T-helper 17 cell (primary cell): Measurements from ENCODE around the gene MCF2L2. TPM values are rescaled to one million over a fixed set of nuclear protein-coding genes. Genes with fewer than 3 reads are reported as not detected.

Experiments used
- ATAC-seq: fragments of 150-1000 bp; cut with Tn5 transposase; 2 replicates; pipeline ENCODE4 v1.10.0; 2021; ENCODE audit warnings: mild to moderate bottlenecking, moderate library complexity
- DNase-seq, 3 donors: peaks; one replicate each; pipeline versions ENCODE4 v3.0.0 to v3.0.0-alpha.2; 2020 to 2021
- H3K9me3 ChIP-seq: one replicate; pipeline ENCODE4 v1.7.0; 2013; ENCODE audit warnings: low read length, mild to moderate bottlenecking; ENCODE audit not compliant: control insufficient read depth, poor library complexity, severe bottlenecking
- H3K27ac Mint-ChIP-seq: one replicate; pipeline ENCODE4 v1.8.0; 2022; ENCODE audit warnings: mild to moderate bottlenecking, moderate library complexity, mixed read lengths
- H3K27me3 Mint-ChIP-seq: one replicate; pipeline ENCODE4 v1.8.0; 2022; ENCODE audit warnings: mixed read lengths
- H3K36me3 Mint-ChIP-seq: one replicate; pipeline ENCODE4 v1.8.0; 2022; ENCODE audit warnings: low read depth, mixed read lengths
- H3K4me1 Mint-ChIP-seq: one replicate; pipeline ENCODE4 v1.8.0; 2022; ENCODE audit warnings: mild to moderate bottlenecking, mixed read lengths
- H3K4me3 Mint-ChIP-seq: one replicate; pipeline ENCODE4 v1.8.0; 2022; ENCODE audit warnings: mild to moderate bottlenecking, moderate library complexity, mixed read lengths
- total RNA-seq, 4 donors: library from RNA in 2 of 4; stranded (reverse) in 2 of 4; gene quantifications; one replicate each; pipeline ENCODE4 v1.2.3 and lab custom pipeline; 2022 to 2026

The MCF2L2 gene
- total RNA-seq, 2 donors from 2014 or later: 25.7 to 27.2 TPM

DNA sequence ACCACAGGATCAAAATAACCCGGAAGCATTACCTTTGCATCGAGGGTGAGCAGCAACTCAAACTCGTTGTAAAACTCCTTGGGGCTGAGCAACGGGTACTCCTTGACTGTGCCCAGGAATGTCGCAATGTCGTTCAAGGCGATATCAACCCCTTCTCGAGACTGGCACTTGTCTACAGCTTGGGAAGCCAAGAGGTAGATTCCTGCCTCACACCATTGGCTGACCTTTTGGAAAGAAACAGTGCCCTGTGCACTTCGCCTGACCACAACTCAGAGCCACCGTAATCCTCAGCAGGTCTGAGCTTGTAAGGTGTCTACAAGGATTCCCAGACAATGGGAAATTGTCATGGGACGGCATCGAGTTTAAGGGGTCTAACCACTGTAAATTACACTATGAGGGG is 131.5 kb downstream of the MCF2L2 start:
- peaks cover 6% of the 10 kb centered on the region for H3K4me1 Mint-ChIP-seq
- no peak for DNase-seq
- no peak overlapping the region for H3K27ac Mint-ChIP-seq
- no peaks in the 10 kb centered on the region for H3K9me3 ChIP-seq
- H3K4me3 Mint-ChIP-seq: no peak overlapping the region
- ATAC-seq: no peak
- H3K36me3 Mint-ChIP-seq: peaks cover 10% of the 10 kb centered on the region
- no peaks in the 10 kb centered on the region for H3K27me3 Mint-ChIP-seq

DNA sequence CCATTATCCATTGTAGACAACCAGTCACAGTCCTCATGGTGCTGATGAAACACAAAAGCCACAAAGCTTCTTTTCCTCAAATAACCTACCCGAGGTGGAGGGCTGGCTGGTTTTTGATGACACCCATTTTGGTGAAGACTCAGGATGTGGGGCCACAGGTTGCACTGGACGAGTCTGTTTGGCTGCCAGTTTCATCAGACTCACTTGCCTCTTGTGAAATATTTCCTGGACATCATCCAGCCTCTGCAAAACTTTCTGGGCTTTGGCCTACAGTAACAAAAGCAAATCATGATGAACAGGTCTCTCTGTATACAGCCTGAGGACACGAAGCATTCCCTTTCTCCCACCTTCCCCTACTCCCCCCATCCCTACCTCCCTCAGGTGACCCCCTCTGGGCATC is 133.2 kb downstream of the MCF2L2 start:
- Mint-ChIP-seq H3K4me1 (peaks cover 3% of the 10 kb centered on the region), H3K4me3 (no peak overlapping the region), H3K27ac (peak overlapping the region; percentile 56), H3K27me3 (no peaks in the 10 kb centered on the region), H3K36me3 (peaks cover 13% of the 10 kb centered on the region)
- DNase-seq: no peak
- no peaks in the 10 kb centered on the region for H3K9me3 ChIP-seq
- ATAC-seq: no peak

DNA sequence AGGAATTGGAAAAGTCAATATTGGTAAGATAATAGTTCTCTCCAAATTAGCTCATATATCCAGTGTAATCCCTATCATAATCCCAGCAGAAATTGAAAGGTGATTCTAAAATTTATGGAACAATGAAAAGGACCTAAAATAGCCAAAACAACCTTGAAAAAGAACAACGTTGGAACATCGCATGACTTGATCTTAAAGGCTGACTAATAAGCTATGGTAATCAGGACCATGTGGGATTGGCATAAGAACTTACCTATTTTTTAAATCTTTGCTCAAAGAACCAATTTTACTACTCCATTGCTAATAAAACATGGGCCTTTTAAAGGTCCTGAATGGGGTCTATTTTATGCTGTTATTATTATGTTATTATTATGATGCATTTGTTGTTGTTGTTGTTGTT is 134.5 kb downstream of the MCF2L2 start:
- H3K27ac Mint-ChIP-seq: no peak overlapping the region
- ATAC-seq: no peak

DNA sequence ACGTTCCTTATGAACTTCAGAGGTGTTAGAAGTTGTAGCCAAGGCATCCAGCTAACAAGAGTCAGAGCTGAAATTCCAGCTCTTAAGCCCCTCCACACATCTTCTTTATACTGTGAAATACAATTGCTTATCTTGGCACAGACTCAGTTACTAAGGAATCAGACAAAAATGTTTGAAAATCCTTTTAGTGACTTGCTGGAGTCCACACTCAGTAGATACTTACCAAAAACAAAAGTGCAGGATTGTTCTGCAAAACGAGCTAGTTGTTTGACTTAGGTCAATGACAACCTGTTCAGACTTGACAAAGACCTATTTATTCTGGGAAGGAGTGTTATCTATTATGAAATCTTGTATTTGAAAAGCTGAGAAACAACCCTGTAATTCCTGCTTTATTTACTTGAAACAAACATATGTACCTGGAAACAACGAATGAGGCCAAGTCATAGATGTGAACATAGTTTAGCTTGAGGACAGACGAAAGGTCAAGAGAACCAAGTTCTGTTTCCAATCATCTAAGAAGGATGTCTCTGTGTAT is 136.9 kb downstream of the MCF2L2 start:
- no peaks in the 10 kb centered on the region for H3K9me3 ChIP-seq
- DNase-seq (no peak), ATAC-seq (no peak)
- H3K27me3 Mint-ChIP-seq: no peaks in the 10 kb centered on the region
- peaks cover 11% of the 10 kb centered on the region for H3K36me3 Mint-ChIP-seq
- H3K27ac Mint-ChIP-seq: peak overlapping the region; percentile 85
- no peak overlapping the region for H3K4me3 Mint-ChIP-seq
- peaks cover 10% of the 10 kb centered on the region for H3K4me1 Mint-ChIP-seq

More for the DNA sequence above, 134.5 kb downstream of the MCF2L2 start:
- DNase-seq: no peak
- H3K9me3 ChIP-seq: no peaks in the 10 kb centered on the region
- H3K36me3 Mint-ChIP-seq: peaks cover 13% of the 10 kb centered on the region
- H3K4me1 Mint-ChIP-seq: peaks cover 3% of the 10 kb centered on the region
- no peaks in the 10 kb centered on the region for H3K27me3 Mint-ChIP-seq
- no peak overlapping the region for H3K4me3 Mint-ChIP-seq

DNA sequence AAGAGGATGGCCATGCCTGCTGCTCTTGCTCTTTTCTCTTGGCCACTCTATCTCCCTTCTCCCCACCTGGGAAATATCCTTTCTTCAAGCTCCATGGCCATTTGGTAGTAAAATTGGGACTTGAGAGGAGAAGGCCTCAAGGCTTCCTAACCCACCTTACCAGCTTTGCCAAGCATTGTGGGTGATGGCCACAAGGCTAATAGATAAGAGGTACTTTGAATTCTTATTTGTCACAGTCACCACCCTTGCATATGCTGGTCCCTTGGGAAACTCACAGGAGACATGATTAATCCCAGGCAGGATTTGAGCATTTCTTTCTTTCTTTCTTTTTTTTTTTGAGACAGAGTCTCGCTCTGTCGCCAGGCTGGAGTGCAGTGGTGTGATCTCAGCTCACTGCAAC is 138.2 kb downstream of the MCF2L2 start:
- ATAC-seq (no peak), DNase-seq (no peak)
- Mint-ChIP-seq H3K4me3 (no peak overlapping the region), H3K27ac (peak overlapping the region; percentile 85), H3K4me1 (peaks cover 17% of the 10 kb centered on the region), H3K36me3 (peaks cover 5% of the 10 kb centered on the region), H3K27me3 (no peaks in the 10 kb centered on the region)
- no peaks in the 10 kb centered on the region for H3K9me3 ChIP-seq

DNA sequence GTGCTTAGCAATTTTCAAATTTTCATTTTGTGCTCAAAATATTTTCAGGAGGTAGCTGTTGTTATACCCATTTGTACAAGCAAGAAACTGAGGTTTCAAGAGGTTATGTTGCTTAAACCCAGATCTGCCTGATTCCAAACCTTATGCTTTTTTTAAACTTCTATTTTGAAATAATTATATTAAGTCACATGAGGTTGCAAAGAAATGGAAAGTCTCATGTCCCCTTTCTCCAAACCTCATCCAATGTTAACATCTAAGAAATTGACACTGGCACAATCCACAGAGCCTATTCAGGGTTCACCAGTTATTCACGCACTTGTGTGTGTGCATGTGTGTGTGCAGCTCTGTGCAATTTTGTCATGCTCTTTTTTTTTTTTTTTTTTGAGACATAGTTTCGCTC is 140.3 kb downstream of the MCF2L2 start:
- no peak overlapping the region for H3K4me3 Mint-ChIP-seq
- H3K9me3 ChIP-seq: no peaks in the 10 kb centered on the region
- peaks cover 5% of the 10 kb centered on the region for H3K36me3 Mint-ChIP-seq
- ATAC-seq: no peak
- DNase-seq: no peak
- H3K4me1 Mint-ChIP-seq: peaks cover 17% of the 10 kb centered on the region
- no peaks in the 10 kb centered on the region for H3K27me3 Mint-ChIP-seq
- H3K27ac Mint-ChIP-seq: peak overlapping the region; percentile 96

DNA sequence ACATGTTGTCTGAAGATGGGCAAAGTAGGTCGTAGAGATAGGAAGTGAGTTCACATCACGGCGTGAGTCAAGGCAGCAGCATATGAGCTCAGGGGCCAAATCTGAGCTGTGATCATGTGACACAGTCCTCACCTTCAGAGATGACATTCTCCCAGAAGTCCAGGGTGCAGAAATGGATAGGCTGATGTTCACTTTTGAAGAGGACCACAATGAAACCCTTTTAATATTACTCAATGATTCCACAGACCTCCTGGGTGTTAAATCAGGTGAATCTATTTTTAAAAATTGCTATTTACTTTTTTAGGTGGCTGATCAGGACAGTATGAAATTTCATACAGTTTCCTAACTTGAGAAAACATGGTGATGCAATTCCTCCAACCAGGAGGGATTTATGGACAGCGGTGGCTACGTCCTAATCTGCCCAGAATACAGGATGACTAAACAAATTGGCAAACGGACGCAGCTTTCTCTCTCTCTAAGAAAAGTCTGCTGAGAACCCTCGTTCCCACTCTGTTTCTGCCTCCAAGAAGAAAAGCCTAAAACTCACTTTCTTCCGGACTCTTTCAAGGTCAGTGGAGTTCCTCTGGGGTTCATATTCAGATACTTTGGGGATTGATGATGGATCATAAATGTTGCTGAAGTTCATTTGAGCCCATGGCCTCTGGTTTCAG is 141.0 kb downstream of the MCF2L2 start:
- no peaks in the 10 kb centered on the region for H3K9me3 ChIP-seq
- H3K27me3 Mint-ChIP-seq: no peaks in the 10 kb centered on the region
- H3K27ac Mint-ChIP-seq: peak overlapping the region; percentile 96
- ATAC-seq (no peak), DNase-seq (no peak)
- peaks cover 3% of the 10 kb centered on the region for H3K36me3 Mint-ChIP-seq
- peaks cover 17% of the 10 kb centered on the region for H3K4me1 Mint-ChIP-seq
- H3K4me3 Mint-ChIP-seq: no peak overlapping the region

DNA sequence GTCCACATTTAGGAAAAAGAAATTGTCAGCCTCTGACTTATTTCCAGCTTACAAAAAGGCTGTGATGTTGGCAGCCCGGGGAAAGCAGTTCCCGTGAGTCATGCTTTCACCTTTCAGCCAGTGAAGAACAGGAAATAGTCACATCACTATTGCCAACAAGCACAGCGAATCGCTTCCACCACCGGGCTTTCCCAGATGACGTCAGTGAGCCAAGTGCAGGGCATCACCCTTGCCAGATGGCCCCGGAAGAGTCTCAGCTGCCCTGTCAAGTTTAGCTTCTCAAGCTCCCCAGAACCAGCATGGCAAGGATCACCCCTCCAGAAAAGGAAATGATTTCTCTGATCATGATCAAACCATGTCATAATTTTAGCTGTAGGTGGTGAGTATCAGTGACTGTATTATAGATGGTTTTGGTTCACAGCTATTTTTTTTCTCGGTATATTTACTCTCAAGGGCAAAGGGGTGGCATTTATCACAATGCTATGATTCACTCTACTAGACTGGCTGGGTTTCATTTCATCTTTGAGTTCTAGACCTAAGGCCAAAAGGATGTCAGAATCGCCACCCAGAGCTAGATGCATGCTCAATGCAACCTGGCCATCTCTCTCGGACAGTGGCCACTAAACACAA is 142.5 kb downstream of the MCF2L2 start:
- H3K9me3 ChIP-seq: no peaks in the 10 kb centered on the region
- ATAC-seq (peak; percentile 98), DNase-seq (peak; percentile 75 to 85 (median 85))
- Mint-ChIP-seq H3K27me3 (no peaks in the 10 kb centered on the region), H3K4me1 (peaks cover 17% of the 10 kb centered on the region), H3K27ac (peak overlapping the region; percentile 96), H3K36me3 (no peaks in the 10 kb centered on the region), H3K4me3 (peak overlapping the region; percentile 73)

DNA sequence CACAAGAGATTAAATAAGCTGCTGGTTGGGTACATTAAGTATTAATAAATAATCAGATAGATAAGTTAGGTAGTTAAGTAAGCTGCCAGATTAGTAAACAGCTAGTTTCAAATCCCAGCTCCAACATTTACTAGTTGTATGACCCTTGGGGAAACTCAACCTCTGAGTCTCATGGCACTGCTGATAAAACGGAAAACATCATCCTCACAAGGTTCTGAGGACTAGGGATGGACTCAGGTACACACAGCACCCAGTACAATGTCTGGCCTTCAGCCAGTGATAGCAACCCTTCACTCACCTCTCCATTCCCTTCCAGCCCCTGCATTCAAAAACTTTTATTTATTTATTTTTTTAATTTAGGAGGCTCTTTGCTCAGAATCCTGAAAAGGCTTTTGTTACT is 143.1 kb downstream of the MCF2L2 start:
- DNase-seq: no peak
- Mint-ChIP-seq H3K27ac (peak overlapping the region; percentile 96), H3K4me3 (peak overlapping the region; percentile 73), H3K4me1 (peaks cover 17% of the 10 kb centered on the region), H3K27me3 (no peaks in the 10 kb centered on the region), H3K36me3 (no peaks in the 10 kb centered on the region)
- ATAC-seq: no peak
- no peaks in the 10 kb centered on the region for H3K9me3 ChIP-seq

DNA sequence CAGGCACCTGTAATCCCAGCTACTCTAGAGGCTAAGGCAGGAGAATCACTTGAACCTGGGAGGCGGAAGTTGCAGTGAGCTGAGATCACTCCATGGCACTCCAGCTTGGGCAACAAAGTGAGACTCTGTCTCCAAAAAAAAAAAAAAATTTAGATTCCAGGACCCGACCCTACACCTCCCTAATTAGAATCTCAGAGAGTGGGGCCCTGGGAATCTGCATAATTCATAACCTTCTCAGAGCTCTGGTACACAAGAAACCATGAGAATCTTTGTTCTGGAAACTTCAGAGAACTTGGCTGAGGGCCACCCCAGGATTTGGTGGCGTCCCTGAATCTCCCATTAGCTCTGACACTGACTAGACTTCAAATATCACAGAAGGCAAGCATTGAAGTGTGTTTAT is 143.8 kb downstream of the MCF2L2 start:
- H3K9me3 ChIP-seq: no peaks in the 10 kb centered on the region
- H3K36me3 Mint-ChIP-seq: no peaks in the 10 kb centered on the region
- no peaks in the 10 kb centered on the region for H3K27me3 Mint-ChIP-seq
- ATAC-seq (no peak), DNase-seq (no peak)
- H3K4me1 Mint-ChIP-seq: peaks cover 17% of the 10 kb centered on the region
- H3K27ac Mint-ChIP-seq: peak overlapping the region; percentile 96
- H3K4me3 Mint-ChIP-seq: no peak overlapping the region

DNA sequence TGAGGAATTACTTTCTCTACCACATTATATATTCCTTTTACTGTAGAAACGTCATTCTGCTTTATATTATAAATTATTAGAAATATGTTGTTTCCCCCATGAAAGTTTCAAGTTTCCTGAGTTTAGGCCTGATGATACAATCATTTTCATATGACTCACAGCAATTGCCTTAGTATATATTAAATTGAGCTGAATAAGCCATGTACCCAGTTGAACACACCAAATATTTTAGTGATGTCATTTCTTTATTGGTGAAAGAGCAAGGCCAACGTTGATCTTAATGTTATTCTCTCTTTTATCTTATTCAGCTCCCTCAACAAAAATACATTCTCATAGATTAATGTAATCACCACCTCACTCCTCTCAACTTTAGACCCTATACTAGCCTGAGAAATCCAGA is 144.5 kb downstream of the MCF2L2 start:
- ATAC-seq: no peak
- H3K9me3 ChIP-seq: no peaks in the 10 kb centered on the region
- Mint-ChIP-seq H3K27ac (peak overlapping the region; percentile 96), H3K36me3 (no peaks in the 10 kb centered on the region), H3K27me3 (no peaks in the 10 kb centered on the region), H3K4me3 (no peak overlapping the region), H3K4me1 (peaks cover 17% of the 10 kb centered on the region)
- no peak for DNase-seq

DNA sequence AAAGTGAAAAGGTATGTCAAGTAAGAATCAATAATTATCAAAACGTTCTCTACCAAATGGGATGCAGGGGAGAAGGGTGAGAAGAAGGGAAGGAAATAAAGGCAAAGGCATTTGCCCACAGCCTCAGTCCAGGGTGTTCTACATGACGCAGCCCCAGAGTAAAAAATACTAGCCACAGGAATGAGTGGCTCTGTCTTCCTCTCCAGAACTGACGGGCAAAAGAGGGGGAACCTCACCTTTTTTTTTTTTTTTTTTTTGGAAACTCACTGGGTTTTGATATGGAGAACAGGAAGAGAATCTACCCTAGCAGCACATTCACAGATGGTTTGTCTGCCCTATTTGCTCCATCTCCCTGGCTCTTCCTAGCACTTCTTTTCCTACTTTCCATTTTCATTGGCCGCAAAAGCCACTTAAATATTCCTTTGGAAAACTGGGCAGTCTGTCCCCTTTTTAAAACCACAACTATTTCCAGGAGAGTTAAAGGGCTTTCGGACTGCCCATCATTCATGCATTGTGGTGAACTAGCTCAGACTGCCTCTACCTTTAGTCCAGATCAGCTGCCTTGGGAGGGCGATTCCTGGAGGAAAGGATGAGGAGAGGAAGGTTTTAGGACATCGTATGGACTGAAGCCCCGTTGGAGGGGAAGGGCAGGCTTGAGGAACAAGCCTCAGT is 147.2 kb downstream of the MCF2L2 start:
- peaks cover 2% of the 10 kb centered on the region for H3K36me3 Mint-ChIP-seq
- H3K4me1 Mint-ChIP-seq: peaks cover 8% of the 10 kb centered on the region
- no peak overlapping the region for H3K27ac Mint-ChIP-seq
- ATAC-seq (no peak), DNase-seq (no peak)
- no peaks in the 10 kb centered on the region for H3K9me3 ChIP-seq
- H3K4me3 Mint-ChIP-seq: no peak overlapping the region
- no peaks in the 10 kb centered on the region for H3K27me3 Mint-ChIP-seq

DNA sequence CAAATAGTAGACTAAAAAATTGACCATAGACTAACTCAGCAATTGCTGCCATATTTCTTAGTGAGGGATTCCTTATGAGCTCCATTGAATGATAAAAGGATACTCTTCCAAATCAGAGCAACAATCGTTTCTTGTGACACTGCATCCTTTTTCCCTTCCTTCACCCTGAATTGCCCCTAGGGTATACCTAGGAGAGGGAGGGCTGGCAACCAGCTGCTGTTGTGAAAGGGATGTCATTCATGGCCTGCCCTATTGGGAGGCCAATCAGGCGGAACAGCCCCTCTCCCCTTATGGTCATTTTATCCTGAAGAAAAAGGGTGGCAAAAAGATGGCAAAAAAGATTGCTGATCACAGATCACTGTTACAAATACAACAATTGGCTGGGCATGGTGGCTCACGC is 149.0 kb downstream of the MCF2L2 start:
- Mint-ChIP-seq H3K36me3 (peaks cover 7% of the 10 kb centered on the region), H3K4me1 (peaks cover 3% of the 10 kb centered on the region), H3K4me3 (no peak overlapping the region), H3K27me3 (peaks cover 5% of the 10 kb centered on the region), H3K27ac (no peak overlapping the region)
- DNase-seq (no peak), ATAC-seq (no peak)
- no peaks in the 10 kb centered on the region for H3K9me3 ChIP-seq
